Natural killer cell treated with Interleukin-12 subunit alpha and Interleukin-12 subunit beta and Interleukin-15 and Interleukin-18, amount 100 ng/mL, for 72 hours (primary cell): ENCODE measurements around the gene PTPN11. TPM values are rescaled to one million over a fixed set of nuclear protein-coding genes. Genes with fewer than 3 reads are reported as not detected.

Experiments
- total RNA-seq, 2 donors: library from RNA; stranded (reverse); gene quantifications; one replicate each; pipeline ENCODE4 v1.2.3, GENCODE V29; 2022

Gene PTPN11
- total RNA-seq, 2 donors from 2014 or later = 107 to 135 TPM

Other genes with a start within 250 kb of the PTPN11 start
- 10 to 100 TPM; 51.3 to 76.7 TPM for gene HECTD4, start 36.5 kb upstream of the PTPN11 start, total RNA-seq
- 1,000 to 10,000 TPM; 1,014 to 1,216 TPM for gene RPL6, start 9.3 kb upstream of the PTPN11 start, total RNA-seq